ENCODE measurements around the gene BCOR.

BCOR gene

GRCh38 chrX:40097504-40098263 lies at the start of gene BCOR:
Gene BCOR, minus strand, starts transcription at chrX:40097958. Its CDS starts 20,029 bp downstream, at chrX:40077929.
- no peak for DNase-seq (ENCODE audit: low read depth)

GRCh38 chrX:40147126-40147952 lies 49.6 kb upstream of the BCOR start:
- DNase-seq (ENCODE audit: low read depth): no peak

- no peak for DNase-seq (ENCODE audit: low read depth)
Observed at GRCh38 chrX:40146262-40147125, 48.7 kb upstream of the BCOR start.

GRCh38 chrX:40145923-40146261 lies 48.1 kb upstream of the BCOR start:
- DNase-seq (ENCODE audit: low read depth): no peak

GRCh38 chrX:40145001-40145922 lies 47.5 kb upstream of the BCOR start:
- DNase-seq (ENCODE audit: low read depth): no peak

GRCh38 chrX:40144576-40144975 lies 46.8 kb upstream of the BCOR start:
- DNase-seq (ENCODE audit: low read depth): no peak

- DNase-seq (ENCODE audit: low read depth): no peak
Observed at GRCh38 chrX:40143987-40144386, 46.2 kb upstream of the BCOR start.

GRCh38 chrX:40143001-40143400 lies 45.2 kb upstream of the BCOR start:
- DNase-seq (ENCODE audit: low read depth): no peak

- DNase-seq (ENCODE audit: low read depth): no peak
Observed at GRCh38 chrX:40142417-40142816, 44.7 kb upstream of the BCOR start.

- DNase-seq (ENCODE audit: low read depth): no peak
Observed at GRCh38 chrX:40140706-40141499, 43.1 kb upstream of the BCOR start.

- DNase-seq (ENCODE audit: low read depth): no peak
Observed at GRCh38 chrX:40132751-40133150, 35.0 kb upstream of the BCOR start.

GRCh38 chrX:40131654-40132337 lies 34.0 kb upstream of the BCOR start:
- no peak for DNase-seq (ENCODE audit: low read depth)

- DNase-seq (ENCODE audit: low read depth): no peak
Observed at GRCh38 chrX:40130207-40130606, 32.4 kb upstream of the BCOR start.

- DNase-seq (ENCODE audit: low read depth): no peak
Observed at GRCh38 chrX:40127052-40127451, 29.3 kb upstream of the BCOR start.

- no peak for DNase-seq (ENCODE audit: low read depth)
Observed at GRCh38 chrX:40122487-40122886, 24.7 kb upstream of the BCOR start.

GRCh38 chrX:40121618-40122017 lies 23.9 kb upstream of the BCOR start:
- DNase-seq (ENCODE audit: low read depth): no peak

GRCh38 chrX:40120838-40121580 lies 23.3 kb upstream of the BCOR start:
- no peak for DNase-seq (ENCODE audit: low read depth)

- DNase-seq (ENCODE audit: low read depth): no peak
Observed at GRCh38 chrX:40117715-40118285, 20.0 kb upstream of the BCOR start.

- no peak for DNase-seq (ENCODE audit: low read depth)
Observed at GRCh38 chrX:40116925-40117324, 19.2 kb upstream of the BCOR start.

Measured in stimulated activated CD8-positive, alpha-beta memory T cell treated with anti-CD3 and anti-CD28 coated beads, Interleukin-15, amount 100 ng/mL, for 24 hours (primary cell).